22Rv1 (cell line): ENCODE results near the gene IQSEC1.

Experiments
- H3K27ac ChIP-seq: fragments of 450-650 bp; 2 replicates; pipeline ENCODE4 v1.5.1; 2017
- ZFX ChIP-seq: fragments of 450-650 bp; IDR thresholded peaks from 2 replicates; pipeline ENCODE4 v1.6.1; 2017; ENCODE audit warnings: antibody characterized with exemption, borderline replicate concordance
- TF ChIP-seq, protein P1 (sequence below): fragments of 450-650 bp; IDR thresholded peaks from 2 replicates; pipeline ENCODE4 v1.5.1; 2017; ENCODE audit warnings: mild to moderate bottlenecking

The IQSEC1 gene

DNA sequence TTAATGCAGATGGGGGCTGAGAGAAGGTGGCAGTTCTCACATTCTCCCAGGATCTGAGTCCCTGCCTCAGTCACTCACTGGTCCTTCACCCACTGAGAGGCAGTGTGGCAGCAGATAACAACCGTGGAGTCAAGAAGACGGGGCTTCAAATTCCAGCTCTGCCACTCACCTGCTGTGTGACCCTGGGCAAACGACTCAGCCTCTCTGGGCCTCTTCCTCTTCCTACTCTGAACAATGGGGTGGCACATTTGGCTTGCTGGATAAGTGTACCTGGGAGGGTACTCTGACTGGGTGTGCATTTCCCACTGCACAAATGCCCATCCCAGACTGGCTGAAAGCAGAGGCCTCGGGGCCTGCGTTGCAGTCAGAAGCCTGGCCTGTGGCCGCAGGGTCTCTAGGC is 10.0 kb upstream of the IQSEC1 start:
- no peak for TF ChIP-seq ZFX
- TF ChIP-seq, protein P1, sequence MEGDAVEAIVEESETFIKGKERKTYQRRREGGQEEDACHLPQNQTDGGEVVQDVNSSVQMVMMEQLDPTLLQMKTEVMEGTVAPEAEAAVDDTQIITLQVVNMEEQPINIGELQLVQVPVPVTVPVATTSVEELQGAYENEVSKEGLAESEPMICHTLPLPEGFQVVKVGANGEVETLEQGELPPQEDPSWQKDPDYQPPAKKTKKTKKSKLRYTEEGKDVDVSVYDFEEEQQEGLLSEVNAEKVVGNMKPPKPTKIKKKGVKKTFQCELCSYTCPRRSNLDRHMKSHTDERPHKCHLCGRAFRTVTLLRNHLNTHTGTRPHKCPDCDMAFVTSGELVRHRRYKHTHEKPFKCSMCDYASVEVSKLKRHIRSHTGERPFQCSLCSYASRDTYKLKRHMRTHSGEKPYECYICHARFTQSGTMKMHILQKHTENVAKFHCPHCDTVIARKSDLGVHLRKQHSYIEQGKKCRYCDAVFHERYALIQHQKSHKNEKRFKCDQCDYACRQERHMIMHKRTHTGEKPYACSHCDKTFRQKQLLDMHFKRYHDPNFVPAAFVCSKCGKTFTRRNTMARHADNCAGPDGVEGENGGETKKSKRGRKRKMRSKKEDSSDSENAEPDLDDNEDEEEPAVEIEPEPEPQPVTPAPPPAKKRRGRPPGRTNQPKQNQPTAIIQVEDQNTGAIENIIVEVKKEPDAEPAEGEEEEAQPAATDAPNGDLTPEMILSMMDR, result no peak
- no peak overlapping the region for H3K27ac ChIP-seq

DNA sequence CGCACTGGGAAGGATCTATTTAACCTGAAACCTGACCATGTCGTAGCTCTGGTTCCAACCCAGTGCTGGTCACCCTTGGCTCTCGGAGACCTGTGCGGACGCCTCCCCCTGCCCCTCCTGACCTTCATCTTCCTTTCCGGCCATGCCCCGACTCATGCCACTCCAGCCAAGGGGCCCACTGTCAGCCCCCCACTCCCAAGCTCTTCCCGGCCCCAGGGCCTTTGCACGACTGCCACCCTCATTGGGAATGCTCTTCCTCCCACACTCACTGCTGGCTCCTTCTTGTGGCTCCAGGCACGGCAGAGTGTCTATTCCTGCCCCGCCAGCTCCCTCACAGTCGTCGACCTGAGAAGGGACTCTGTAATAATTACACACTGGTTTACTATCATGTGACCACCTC is 9.4 kb upstream of the IQSEC1 start:
- H3K27ac ChIP-seq, result no peak overlapping the region

DNA sequence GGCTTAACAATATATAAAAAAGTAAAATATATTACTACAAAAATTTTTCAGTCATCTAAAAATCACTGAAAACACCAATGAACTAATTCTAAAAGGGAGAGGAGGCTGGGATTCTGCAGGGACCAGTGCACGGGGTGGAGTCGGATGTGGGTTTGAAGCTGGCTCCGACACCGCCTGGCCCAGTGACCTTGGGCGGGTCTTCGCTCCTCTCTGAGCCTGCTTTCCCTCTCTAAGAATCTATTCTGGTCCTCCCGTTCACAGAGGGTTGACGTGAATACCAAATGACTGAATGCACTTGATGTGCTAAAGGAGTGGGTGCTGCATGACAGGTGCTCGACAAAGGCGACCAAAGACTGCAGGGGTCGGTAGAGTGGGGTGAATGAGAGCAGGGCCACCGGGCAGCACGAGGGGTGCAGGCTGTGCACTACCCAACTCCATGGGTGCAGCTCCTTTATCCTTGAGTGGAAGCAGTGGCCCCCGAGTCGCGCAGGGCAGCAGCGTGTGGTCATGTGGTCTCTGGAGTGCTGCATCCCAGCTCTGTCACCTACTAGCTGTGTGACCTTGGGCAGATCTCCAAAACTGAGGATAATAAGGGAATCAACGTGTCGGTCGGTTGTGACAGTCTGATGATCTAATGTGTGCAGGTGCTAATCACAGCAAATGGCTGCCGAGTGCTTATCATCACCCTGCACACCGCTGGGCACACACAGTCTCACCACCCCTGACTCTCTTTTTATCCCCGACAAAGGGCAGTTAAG is 8.6 kb upstream of the IQSEC1 start:
- H3K27ac ChIP-seq, result no peak overlapping the region
- no peak for TF ChIP-seq ZFX
- TF ChIP-seq, protein P1, result no peak

More for the DNA sequence above, 9.4 kb upstream of the IQSEC1 start:
- TF ChIP-seq, protein P1, result no peak
- TF ChIP-seq ZFX, result no peak

DNA sequence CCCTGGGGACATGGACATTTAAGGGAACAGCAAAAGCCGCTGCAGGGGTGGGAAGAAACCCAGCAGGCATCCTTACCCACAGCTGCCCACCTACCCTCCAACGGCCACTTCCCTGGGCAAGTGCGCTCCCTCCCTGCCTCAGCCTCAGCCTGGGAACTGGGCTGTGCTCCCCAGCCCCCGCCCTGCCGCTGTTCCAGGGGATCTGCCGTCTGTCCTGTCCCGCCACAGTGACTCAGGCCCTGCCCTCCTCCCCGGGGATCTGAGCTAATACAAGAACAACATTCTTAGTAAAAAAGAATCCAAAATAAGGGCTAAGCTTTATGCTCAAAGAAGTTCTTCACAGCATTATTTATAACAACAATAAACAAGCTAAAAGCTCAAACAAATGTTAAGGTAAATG is 7.4 kb upstream of the IQSEC1 start:
- H3K27ac ChIP-seq, result no peak overlapping the region
- TF ChIP-seq, protein P1, result no peak
- no peak for TF ChIP-seq ZFX

DNA sequence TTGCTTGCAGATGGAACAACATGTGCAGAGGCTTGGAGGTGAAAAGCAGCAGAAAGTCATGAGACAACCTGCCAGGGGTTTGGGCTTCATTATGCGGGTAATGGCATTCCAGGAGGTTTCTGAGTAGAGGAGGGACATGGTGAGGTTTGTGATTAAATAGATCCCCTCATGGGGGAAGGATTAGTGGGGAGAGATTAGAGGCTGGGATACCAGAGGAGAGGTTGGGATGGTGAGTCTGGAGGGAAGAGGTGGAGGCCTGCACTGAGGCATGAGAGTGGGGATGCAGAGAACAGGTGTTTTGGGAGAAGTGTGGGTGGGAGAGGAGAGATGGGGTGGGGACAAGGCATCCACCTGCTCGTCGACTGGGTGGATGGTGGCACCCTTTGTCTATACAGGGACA is 6.8 kb upstream of the IQSEC1 start:
- TF ChIP-seq, protein P1, result no peak
- no peak for TF ChIP-seq ZFX
- no peak overlapping the region for H3K27ac ChIP-seq

DNA sequence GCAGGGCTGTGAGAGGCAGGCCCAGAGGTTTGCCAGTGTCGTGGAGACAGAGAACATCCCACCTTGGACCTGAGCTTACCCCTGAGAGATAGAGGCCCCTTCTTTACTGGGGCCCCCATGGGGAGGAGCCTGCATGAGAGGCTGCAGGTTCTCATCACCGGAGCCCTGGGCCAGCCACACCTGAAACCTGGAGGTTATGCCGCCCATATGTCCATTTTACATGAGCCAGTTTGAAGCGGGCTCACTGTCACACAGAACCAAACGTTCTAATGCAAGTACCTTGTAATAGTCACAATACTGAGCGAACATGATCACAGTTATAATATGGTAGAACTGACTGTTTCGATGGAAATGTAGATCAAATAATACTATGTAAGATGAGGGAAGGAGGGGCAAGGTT is 6.3 kb upstream of the IQSEC1 start:
- no peak overlapping the region for H3K27ac ChIP-seq
- TF ChIP-seq, protein P1, result no peak
- no peak for TF ChIP-seq ZFX

DNA sequence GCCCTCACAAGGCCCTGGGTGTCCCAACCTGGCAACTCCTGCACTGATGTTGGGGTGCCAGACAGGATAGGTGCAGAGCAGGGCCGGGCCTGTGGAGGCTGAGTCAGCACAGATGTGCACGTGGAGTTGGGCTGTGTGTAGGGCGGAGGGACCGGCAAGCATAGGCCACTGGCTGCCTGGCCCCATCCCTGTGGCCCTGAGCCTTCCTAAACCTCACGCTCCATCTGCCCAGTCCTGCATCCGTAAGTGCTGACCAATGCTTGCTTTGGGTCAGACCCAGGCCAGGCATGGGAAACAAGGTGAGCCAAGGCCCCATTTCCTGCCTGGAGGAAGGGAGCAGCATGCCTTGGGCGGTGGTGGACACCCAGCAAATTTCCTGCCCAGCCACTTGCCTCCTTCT is 5.8 kb upstream of the IQSEC1 start:
- TF ChIP-seq, protein P1, result no peak
- TF ChIP-seq ZFX, result no peak
- no peak overlapping the region for H3K27ac ChIP-seq
